B cell (primary cell): Measurements from ENCODE around the gene ITPRIPL2. TPM values are rescaled to one million over a fixed set of nuclear protein-coding genes. Genes with fewer than 3 reads are reported as not detected.

Experiments used
- ATAC-seq: fragments of 200-7000 bp; cut with Tn5 transposase; one replicate; pipeline ENCODE4 v1.10.0; 2021; ENCODE audit warnings: low read depth, mild to moderate bottlenecking, moderate number of reproducible peaks, moderate library complexity
- CTCF ChIA-PET: fragments of 350-600 bp; sonication (Branson Sonifier 250); formaldehyde crosslinking; loops from one replicate; lab custom pipeline; 2021; ENCODE audit warnings: antibody characterized with exemption, inconsistent platforms; lab: Charles Lee
- POLR2A ChIA-PET: fragments of 350-600 bp; sonication (Branson Sonifier 250); formaldehyde crosslinking; loops from one replicate; lab custom pipeline; 2021; ENCODE audit warnings: antibody characterized with exemption; lab: Charles Lee
- DNase-seq: peaks from one replicate; pipeline ENCODE4 v3.0.0; 2013
- H2AFZ ChIP-seq: 2 replicates; pipeline ENCODE4 v1.6.1; 2012; ENCODE audit warnings: mild to moderate bottlenecking, low read depth, low read length; ENCODE audit not compliant: insufficient read depth, poor library complexity, severe bottlenecking
- H3K27ac ChIP-seq, 2 donors: 1 replicate in 1 of 2; 2 replicates in 1 of 2; pipeline ENCODE4 v1.5.1; 2012 to 2013; ENCODE audit warnings: low read length in 2 of 2, mild to moderate bottlenecking in 2 of 2, moderate library complexity in 1 of 2
- H3K27me3 ChIP-seq, 4 experiments: fragments of 200-600 bp in 1 of 4; sonication (generic) in 1 of 4; replicated peaks in 1 of 4; 1 replicate in 2 of 4; 2 replicates in 2 of 4; pipeline versions ENCODE4 v1.6.1 to v1.7.0; 2013 to 2016; ENCODE audit warnings: low read length in 3 of 4, mild to moderate bottlenecking in 2 of 4, mixed read lengths in 1 of 4, moderate library complexity in 1 of 4; ENCODE audit not compliant: insufficient read depth in 4 of 4, control insufficient read depth in 3 of 4; ENCODE audit errors: control extremely low read depth in 1 of 4
- H3K36me3 ChIP-seq, 2 experiments: replicated peaks in 1 of 2; 1 replicate in 1 of 2; 2 replicates in 1 of 2; pipeline versions ENCODE4 v1.6.1 to v1.7.1; 2013; ENCODE audit warnings: low read length in 1 of 2; ENCODE audit not compliant: insufficient read depth in 2 of 2, control insufficient read depth in 1 of 2; ENCODE audit errors: control extremely low read depth in 1 of 2, extremely low read depth in 1 of 2
- H3K4me1 ChIP-seq, 2 donors: fragments of 200-600 bp in 1 of 2; sonication (generic) in 1 of 2; 1 replicate in 1 of 2; 2 replicates in 1 of 2; pipeline versions ENCODE4 v1.5.1 to v1.6.1; 2013 to 2017; ENCODE audit warnings: low read length in 2 of 2; ENCODE audit not compliant: control insufficient read depth in 2 of 2, insufficient read depth in 2 of 2
- H3K4me2 ChIP-seq: replicated peaks from 2 replicates; pipeline ENCODE3; 2012; ENCODE audit warnings: mild to moderate bottlenecking, low read depth, low read length; ENCODE audit not compliant: poor library complexity, severe bottlenecking
- H3K4me3 ChIP-seq, 5 experiments: fragments of 200-600 bp in 1 of 5; sonication (generic) in 1 of 5; 1 replicate in 3 of 5; 2 replicates in 2 of 5; pipeline versions ENCODE4 v1.5.1 to v1.7.0; 2011 to 2016; ENCODE audit warnings: low read length in 4 of 5, mild to moderate bottlenecking in 4 of 5, low read depth in 2 of 5, control low read depth in 1 of 5, moderate library complexity in 1 of 5; ENCODE audit not compliant: insufficient read depth in 1 of 5; ENCODE audit errors: control extremely low read depth in 1 of 5, extremely low read depth in 1 of 5
- H3K79me2 ChIP-seq: fragments of 200-600 bp; sonication (generic); one replicate; pipeline ENCODE4 v1.6.0; 2016; ENCODE audit warnings: low read length; ENCODE audit not compliant: control insufficient read depth, insufficient read depth
- H3K9ac ChIP-seq: fragments of 200-600 bp; sonication (generic); 2 replicates; pipeline ENCODE4 v1.6.1; 2017; ENCODE audit warnings: mild to moderate bottlenecking, low read length, moderate library complexity
- H3K9me3 ChIP-seq, 3 donors: one replicate each; pipeline versions ENCODE4 v1.6.1 to v1.7.1; 2013; ENCODE audit warnings: low read length in 2 of 3; ENCODE audit not compliant: control insufficient read depth in 2 of 3, insufficient read depth in 1 of 3; ENCODE audit errors: control extremely low read depth in 1 of 3
- H4K20me1 ChIP-seq: 2 replicates; pipeline ENCODE4 v1.6.0; 2012; ENCODE audit warnings: mild to moderate bottlenecking, low read length; ENCODE audit not compliant: insufficient read depth, control insufficient read depth, poor library complexity, severe bottlenecking
- H3K27ac Mint-ChIP-seq: one replicate; pipeline ENCODE4 v1.8.0; 2021; ENCODE audit warnings: mixed read lengths
- H3K27me3 Mint-ChIP-seq: one replicate; pipeline ENCODE4 v1.8.0; 2021; ENCODE audit warnings: mixed read lengths
- H3K4me1 Mint-ChIP-seq: one replicate; pipeline ENCODE4 v1.8.0; 2021; ENCODE audit warnings: mixed read lengths
- H3K4me3 Mint-ChIP-seq: one replicate; pipeline ENCODE4 v1.8.0; 2021; ENCODE audit warnings: mixed read lengths
- H3K9me3 Mint-ChIP-seq: one replicate; pipeline ENCODE4 v1.8.0; 2022; ENCODE audit warnings: mixed read lengths; ENCODE audit not compliant: insufficient read depth
- CTCF ChIP-seq: fragments of 200-600 bp; IDR thresholded peaks from one replicate; pipeline ENCODE4 v1.8.0; 2022; ENCODE audit warnings: antibody characterized with exemption, mild to moderate bottlenecking
- EZH2 ChIP-seq: IDR thresholded peaks from 2 replicates; pipeline ENCODE4 v1.6.1; 2012; ENCODE audit warnings: borderline replicate concordance, low read depth, mild to moderate bottlenecking, moderate library complexity, low read length; ENCODE audit not compliant: insufficient read depth, poor library complexity, severe bottlenecking
- WGBS: methylation state at CpG from one replicate; pipeline ENCODE4 v1.1.5; 2013; ENCODE audit warnings: missing lambda C conversion rate; ENCODE audit not compliant: insufficient coverage; 5-methylcytosine and 5-hydroxymethylcytosine counted together
- intact Hi-C: fragments of 100-400 bp; cut with micrococcal nuclease; formaldehyde crosslinking; loops from one replicate; pipeline ENCODE4 v1.10.0; 2022
- polyA plus RNA-seq: library from polyadenylated mRNA; depleted of rRNA; stranded (reverse); fragments of >200 nt; gene quantifications from 2 replicates; pipeline ENCODE4 v1.2.3, GENCODE V29; 2012
- total RNA-seq, 2 donors: library from RNA; stranded (reverse); fragments of 120-200 nt in 1 of 2; gene quantifications; 1 replicate in 1 of 2; 2 replicates in 1 of 2; pipeline versions ENCODE4 v1.2.3 to v1.2.4, GENCODE V29; 2013 to 2022

The ITPRIPL2 gene
- total and polyA plus RNA-seq, 2 donors (not counting 1 experiment from before 2014, with no cell fraction given): 1.1 to 15.4 TPM

GRCh38 chr16:19102187-19102872 is 11.4 kb upstream of the ITPRIPL2 start:
- Histone ChIP-seq H3K27me3 (peaks cover 0 to 4% (median 0%) of the 10 kb centered on the region in 4 experiments), H4K20me1 (no peaks in the 10 kb centered on the region), H3K4me3 (no peak overlapping the region), H3K4me1 (no peaks in the 10 kb centered on the region), H2AFZ (no peak overlapping the region), H3K9ac (no peak overlapping the region), H3K79me2 (no peaks in the 10 kb centered on the region), H3K36me3 (no peaks in the 10 kb centered on the region), H3K27ac (no peak overlapping the region), H3K9me3 (peaks cover 0 to 9% (median 2%) of the 10 kb centered on the region in 3 donors), H3K4me2 (no peak overlapping the region)
- 89% methylated on average over 9 of the region's 16 CpGs for WGBS
- H3K9me3 Mint-ChIP-seq: peaks cover 7% of the 10 kb centered on the region
- H3K27me3 Mint-ChIP-seq: no peaks in the 10 kb centered on the region
- TF ChIP-seq EZH2 (no peak), CTCF (no peak)
- ATAC-seq: no peak
- CTCF ChIA-PET: interaction anchor here (0.6 kb wide), 1 partner anchor 273 kb away, joined by 7 read pairs; no protein-coding TSS in a partner anchor
- POLR2A ChIA-PET: no interaction called here
- intact Hi-C loops: no loop called here
- no peaks in the 10 kb centered on the region for H3K4me1 Mint-ChIP-seq
- H3K4me3 Mint-ChIP-seq: no peak overlapping the region
- DNase-seq: no peak
- no peak overlapping the region for H3K27ac Mint-ChIP-seq

GRCh38 chr16:19104607-19105006 is 9.2 kb upstream of the ITPRIPL2 start:
- Mint-ChIP-seq H3K9me3 (peaks cover 4% of the 10 kb centered on the region), H3K27me3 (no peaks in the 10 kb centered on the region), H3K4me1 (peaks cover 10% of the 10 kb centered on the region), H3K4me3 (no peak overlapping the region), H3K27ac (no peak overlapping the region)
- H3K36me3 ChIP-seq: no peaks in the 10 kb centered on the region
- ChIA-PET POLR2A (no interaction called here), CTCF (interaction anchor here (1.2 kb wide), 1 partner anchor 18 kb away, joined by 3 read pairs; no protein-coding TSS in a partner anchor)
- no peaks in the 10 kb centered on the region for H3K4me1 ChIP-seq
- no peak for ATAC-seq
- H3K4me2 ChIP-seq: no peak overlapping the region
- no peak overlapping the region for H3K9ac ChIP-seq
- H3K9me3 ChIP-seq: peaks cover 0 to 5% (median 0%) of the 10 kb centered on the region in 3 donors
- H3K4me3 ChIP-seq: no peak overlapping the region
- TF ChIP-seq EZH2 (no peak), CTCF (no peak)
- no peaks in the 10 kb centered on the region for H3K79me2 ChIP-seq
- WGBS: 93% methylated on average over 5 of the region's 5 CpGs
- no peak overlapping the region for H2AFZ ChIP-seq
- no peak for DNase-seq
- H3K27me3 ChIP-seq: peaks cover 0 to 4% (median 0%) of the 10 kb centered on the region in 4 experiments
- intact Hi-C loops: no loop called here
- H4K20me1 ChIP-seq: no peaks in the 10 kb centered on the region
- H3K27ac ChIP-seq: no peak overlapping the region
